ENCODE results near the gene THOC1.
"Not testable (repeated sequence)": the region's sequence is repeated elsewhere in the genome, so short reads cannot be mapped to it uniquely, and the experiment has no call there.

THOC1 gene

GRCh38 chr18:267688-268552 is at the start of gene THOC1:
TSS of gene THOC1 (minus strand) at chr18:268047. CDS start at chr18:268019, 28 bp downstream.
- DNase-seq = peak; percentile 77 to 85

GRCh38 chr18:317618-318017 is 49.8 kb upstream of the THOC1 start:
- no peak for DNase-seq

GRCh38 chr18:316393-316792 is 48.5 kb upstream of the THOC1 start:
- no peak for DNase-seq

GRCh38 chr18:313931-314330 is 46.1 kb upstream of the THOC1 start:
- DNase-seq = no peak

- DNase-seq = no peak
Measured at GRCh38 chr18:312415-312814, 44.6 kb upstream of the THOC1 start.

- no peak for DNase-seq
Measured at GRCh38 chr18:310042-310441, 42.2 kb upstream of the THOC1 start.

GRCh38 chr18:308086-308485 is 40.2 kb upstream of the THOC1 start:
- DNase-seq = not testable (repeated sequence)

- DNase-seq = no peak
Measured at GRCh38 chr18:306608-307255, 38.9 kb upstream of the THOC1 start.

- no peak for DNase-seq
Measured at GRCh38 chr18:305003-305501, 37.2 kb upstream of the THOC1 start.

- DNase-seq = no peak
Measured at GRCh38 chr18:303607-304006, 35.8 kb upstream of the THOC1 start.

- no peak for DNase-seq
Measured at GRCh38 chr18:303011-303410, 35.2 kb upstream of the THOC1 start.

GRCh38 chr18:302097-302496 is 34.2 kb upstream of the THOC1 start:
- DNase-seq = no peak

- DNase-seq = no peak
Measured at GRCh38 chr18:297936-298335, 30.1 kb upstream of the THOC1 start.

GRCh38 chr18:295756-296490 is 28.1 kb upstream of the THOC1 start:
- no peak for DNase-seq

- no peak for DNase-seq
Measured at GRCh38 chr18:294566-294965, 26.7 kb upstream of the THOC1 start.

- DNase-seq = no peak
Measured at GRCh38 chr18:293536-293935, 25.7 kb upstream of the THOC1 start.

GRCh38 chr18:292271-292670 is 24.4 kb upstream of the THOC1 start:
- DNase-seq = no peak

GRCh38 chr18:289970-290369 is 22.1 kb upstream of the THOC1 start:
- not testable (repeated sequence) for DNase-seq

GRCh38 chr18:289026-289425 is 21.2 kb upstream of the THOC1 start:
- no peak for DNase-seq

- DNase-seq = no peak
Measured at GRCh38 chr18:286515-287310, 18.9 kb upstream of the THOC1 start.

- no peak for DNase-seq
Measured at GRCh38 chr18:285817-286216, 18.0 kb upstream of the THOC1 start.

- no peak for DNase-seq
Measured at GRCh38 chr18:275486-275885, 7.6 kb upstream of the THOC1 start.

GRCh38 chr18:274313-274712 is 6.5 kb upstream of the THOC1 start:
- no peak for DNase-seq

Data from SHP77 (cell line).